Measurements from ENCODE around the gene POLR2F.

DNA sequence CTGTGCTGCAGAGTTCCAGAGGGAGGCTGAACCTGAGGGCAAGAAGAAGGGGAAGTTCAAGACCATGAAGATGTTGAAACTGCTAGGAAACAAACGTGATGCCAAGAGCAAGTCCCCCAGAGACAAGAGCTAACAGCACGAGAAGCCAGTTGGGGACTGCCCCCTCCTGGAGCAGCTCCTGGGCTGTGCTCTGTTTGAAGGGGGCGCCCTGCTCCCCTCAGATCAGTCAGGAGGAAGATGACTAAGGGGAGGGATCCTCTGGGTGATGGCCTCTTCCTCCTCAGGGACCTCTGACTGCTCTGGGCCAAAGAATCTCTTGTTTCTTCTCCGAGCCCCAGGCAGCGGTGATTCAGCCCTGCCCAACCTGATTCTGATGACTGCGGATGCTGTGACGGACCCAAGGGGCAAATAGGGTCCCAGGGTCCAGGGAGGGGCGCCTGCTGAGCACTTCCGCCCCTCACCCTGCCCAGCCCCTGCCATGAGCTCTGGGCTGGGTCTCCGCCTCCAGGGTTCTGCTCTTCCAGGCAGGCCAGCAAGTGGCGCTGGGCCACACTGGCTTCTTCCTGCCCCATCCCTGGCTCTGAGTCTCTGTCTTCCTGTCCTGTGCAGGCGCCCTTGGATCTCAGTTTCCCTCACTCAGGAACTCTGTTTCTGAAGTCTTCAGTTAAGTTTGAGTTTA, 12.7 kb upstream of the POLR2F start:
- TF ChIP-seq ZBTB8A (tag by site-specific recombination; IDR thresholded peaks at IDR 0.05) (no peak), GLIS1 (tag by site-specific recombination; IDR thresholded peaks at IDR 0.05) (no peak), ZNF596 (tag by site-specific recombination; IDR thresholded peaks at IDR 0.05) (no peak), ZBTB20 (tag by site-specific recombination; IDR thresholded peaks at IDR 0.05) (no peak), ZNF837 (tag by site-specific recombination; IDR thresholded peaks at IDR 0.05) (no peak), MZF1 (tag by site-specific recombination; IDR thresholded peaks at IDR 0.05; ENCODE audit: borderline replicate concordance) (no peak), KLF10 (tag by site-specific recombination; IDR thresholded peaks at IDR 0.05) (no peak), HOXD13 (CRISPR knock-in tag; IDR thresholded peaks at IDR 0.05; ENCODE audit: borderline replicate concordance) (no peak), ZNF394 (tag by site-specific recombination; IDR thresholded peaks at IDR 0.05; ENCODE audit: borderline replicate concordance) (no peak)
- TF ChIP-seq, protein P1, sequence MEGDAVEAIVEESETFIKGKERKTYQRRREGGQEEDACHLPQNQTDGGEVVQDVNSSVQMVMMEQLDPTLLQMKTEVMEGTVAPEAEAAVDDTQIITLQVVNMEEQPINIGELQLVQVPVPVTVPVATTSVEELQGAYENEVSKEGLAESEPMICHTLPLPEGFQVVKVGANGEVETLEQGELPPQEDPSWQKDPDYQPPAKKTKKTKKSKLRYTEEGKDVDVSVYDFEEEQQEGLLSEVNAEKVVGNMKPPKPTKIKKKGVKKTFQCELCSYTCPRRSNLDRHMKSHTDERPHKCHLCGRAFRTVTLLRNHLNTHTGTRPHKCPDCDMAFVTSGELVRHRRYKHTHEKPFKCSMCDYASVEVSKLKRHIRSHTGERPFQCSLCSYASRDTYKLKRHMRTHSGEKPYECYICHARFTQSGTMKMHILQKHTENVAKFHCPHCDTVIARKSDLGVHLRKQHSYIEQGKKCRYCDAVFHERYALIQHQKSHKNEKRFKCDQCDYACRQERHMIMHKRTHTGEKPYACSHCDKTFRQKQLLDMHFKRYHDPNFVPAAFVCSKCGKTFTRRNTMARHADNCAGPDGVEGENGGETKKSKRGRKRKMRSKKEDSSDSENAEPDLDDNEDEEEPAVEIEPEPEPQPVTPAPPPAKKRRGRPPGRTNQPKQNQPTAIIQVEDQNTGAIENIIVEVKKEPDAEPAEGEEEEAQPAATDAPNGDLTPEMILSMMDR (tag by site-specific recombination; IDR thresholded peaks at IDR 0.05) = no peak
- TF ChIP-seq, protein P2, sequence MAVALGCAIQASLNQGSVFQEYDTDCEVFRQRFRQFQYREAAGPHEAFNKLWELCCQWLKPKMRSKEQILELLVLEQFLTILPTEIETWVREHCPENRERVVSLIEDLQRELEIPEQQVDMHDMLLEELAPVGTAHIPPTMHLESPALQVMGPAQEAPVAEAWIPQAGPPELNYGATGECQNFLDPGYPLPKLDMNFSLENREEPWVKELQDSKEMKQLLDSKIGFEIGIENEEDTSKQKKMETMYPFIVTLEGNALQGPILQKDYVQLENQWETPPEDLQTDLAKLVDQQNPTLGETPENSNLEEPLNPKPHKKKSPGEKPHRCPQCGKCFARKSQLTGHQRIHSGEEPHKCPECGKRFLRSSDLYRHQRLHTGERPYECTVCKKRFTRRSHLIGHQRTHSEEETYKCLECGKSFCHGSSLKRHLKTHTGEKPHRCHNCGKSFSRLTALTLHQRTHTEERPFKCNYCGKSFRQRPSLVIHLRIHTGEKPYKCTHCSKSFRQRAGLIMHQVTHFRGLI (tag by site-specific recombination; IDR thresholded peaks at IDR 0.05) = no peak
- TF ChIP-seq, protein P3, sequence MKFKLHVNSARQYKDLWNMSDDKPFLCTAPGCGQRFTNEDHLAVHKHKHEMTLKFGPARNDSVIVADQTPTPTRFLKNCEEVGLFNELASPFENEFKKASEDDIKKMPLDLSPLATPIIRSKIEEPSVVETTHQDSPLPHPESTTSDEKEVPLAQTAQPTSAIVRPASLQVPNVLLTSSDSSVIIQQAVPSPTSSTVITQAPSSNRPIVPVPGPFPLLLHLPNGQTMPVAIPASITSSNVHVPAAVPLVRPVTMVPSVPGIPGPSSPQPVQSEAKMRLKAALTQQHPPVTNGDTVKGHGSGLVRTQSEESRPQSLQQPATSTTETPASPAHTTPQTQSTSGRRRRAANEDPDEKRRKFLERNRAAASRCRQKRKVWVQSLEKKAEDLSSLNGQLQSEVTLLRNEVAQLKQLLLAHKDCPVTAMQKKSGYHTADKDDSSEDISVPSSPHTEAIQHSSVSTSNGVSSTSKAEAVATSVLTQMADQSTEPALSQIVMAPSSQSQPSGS (tag by site-specific recombination; IDR thresholded peaks at IDR 0.05; ENCODE audit: low read depth) = no peak
